Mucosa of descending colon (tissue), 3 donors: ENCODE data around the gene ESPL1. TPM values are rescaled to one million over a fixed set of nuclear protein-coding genes. Genes with fewer than 3 reads are reported as not detected.

Experiments
- ATAC-seq: fragments of 200-7000 bp; cut with Tn5 transposase; one replicate; pipeline ENCODE4 v1.9.1; 2020; ENCODE audit warnings: mild to moderate bottlenecking, moderate library complexity
- DNase-seq, 3 donors: peaks; one replicate each; pipeline ENCODE4 v3.0.0-alpha.2; 2020
- H3K36me3 ChIP-seq: fragments of 200-600 bp; one replicate; pipeline ENCODE4 v1.8.0; 2021; ENCODE audit warnings: low read depth, mild to moderate bottlenecking
- H3K4me1 ChIP-seq: fragments of 200-600 bp; one replicate; pipeline ENCODE4 v1.8.0; 2021; ENCODE audit warnings: low read depth, mild to moderate bottlenecking
- H3K4me3 ChIP-seq: fragments of 200-600 bp; one replicate; pipeline ENCODE4 v1.8.0; 2021; ENCODE audit warnings: mild to moderate bottlenecking
- H3K9me3 ChIP-seq: fragments of 200-600 bp; one replicate; pipeline ENCODE4 v1.8.0; 2021; ENCODE audit warnings: mild to moderate bottlenecking
- intact Hi-C, 2 donors: fragments of 100-400 bp; cut with DNase I in 1 of 2; cut with micrococcal nuclease in 1 of 2; formaldehyde crosslinking; loops; one replicate each; pipeline versions ENCODE4 v1.11.0 to v1.11.1; 2022; cut with DNase I, micrococcal nuclease
- total RNA-seq, 3 donors: library from RNA; stranded (reverse); fragmentation: NEBNext Ultra II Directional in 2 of 3; extraction: Animal tissue kit (Norgen Biotek cat#: 25700) in 2 of 3; gene quantifications; one replicate each; pipeline versions ENCODE4 v1.2.1 to v1.2.4, GENCODE V29; 2021 to 2023
- TF ChIP-seq, protein P1 (sequence below): fragments of 200-600 bp; IDR thresholded peaks from one replicate; pipeline ENCODE4 v1.8.0; 2022; ENCODE audit warnings: antibody characterized with exemption, mild to moderate bottlenecking
- donor health status: DM: no; HTN: no; CAD: no; lungs with moderate emphysema.
- donor health status: DM: no; HTN: no; CAD: no.
- donor health status: DM: no; HTN: yes; CAD: no.

The ESPL1 gene
- total RNA-seq, 3 donors from 2014 or later, result 4.5 to 13.1 (median 5.8) TPM

- TF ChIP-seq, protein P1, sequence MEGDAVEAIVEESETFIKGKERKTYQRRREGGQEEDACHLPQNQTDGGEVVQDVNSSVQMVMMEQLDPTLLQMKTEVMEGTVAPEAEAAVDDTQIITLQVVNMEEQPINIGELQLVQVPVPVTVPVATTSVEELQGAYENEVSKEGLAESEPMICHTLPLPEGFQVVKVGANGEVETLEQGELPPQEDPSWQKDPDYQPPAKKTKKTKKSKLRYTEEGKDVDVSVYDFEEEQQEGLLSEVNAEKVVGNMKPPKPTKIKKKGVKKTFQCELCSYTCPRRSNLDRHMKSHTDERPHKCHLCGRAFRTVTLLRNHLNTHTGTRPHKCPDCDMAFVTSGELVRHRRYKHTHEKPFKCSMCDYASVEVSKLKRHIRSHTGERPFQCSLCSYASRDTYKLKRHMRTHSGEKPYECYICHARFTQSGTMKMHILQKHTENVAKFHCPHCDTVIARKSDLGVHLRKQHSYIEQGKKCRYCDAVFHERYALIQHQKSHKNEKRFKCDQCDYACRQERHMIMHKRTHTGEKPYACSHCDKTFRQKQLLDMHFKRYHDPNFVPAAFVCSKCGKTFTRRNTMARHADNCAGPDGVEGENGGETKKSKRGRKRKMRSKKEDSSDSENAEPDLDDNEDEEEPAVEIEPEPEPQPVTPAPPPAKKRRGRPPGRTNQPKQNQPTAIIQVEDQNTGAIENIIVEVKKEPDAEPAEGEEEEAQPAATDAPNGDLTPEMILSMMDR, result no peak
- intact Hi-C loops, result no loop called here
- ATAC-seq, result no peak
These were observed 65.7 kb downstream of the ESPL1 start for GRCh38 chr12:53333845-53334244.

DNA sequence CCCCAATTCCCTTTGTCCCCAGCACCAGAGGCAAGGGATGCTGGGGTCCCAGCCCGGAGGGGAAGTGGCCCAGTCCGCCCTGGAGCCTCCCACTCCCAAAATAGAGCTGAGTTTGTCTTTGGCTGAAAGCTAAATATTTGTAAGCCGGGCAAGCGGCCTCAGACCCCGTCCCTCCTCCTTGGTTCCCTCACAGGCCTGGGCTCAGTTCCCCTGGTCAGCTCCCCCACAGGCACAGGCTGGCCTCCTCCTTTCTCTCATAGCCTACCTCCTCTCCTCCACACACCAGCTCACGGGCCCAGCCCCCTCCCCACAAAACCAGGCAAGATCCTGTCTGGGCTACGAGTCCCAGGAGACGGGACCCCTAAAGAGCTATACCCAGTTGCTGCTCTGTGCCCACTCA, 66.7 kb downstream of the ESPL1 start:
- Histone ChIP-seq H3K4me3 (no peak overlapping the region), H3K36me3 (no peaks in the 10 kb centered on the region), H3K4me1 (no peaks in the 10 kb centered on the region), H3K9me3 (no peaks in the 10 kb centered on the region)
- intact Hi-C loops, result no loop called here
- no peak for DNase-seq
- no peak for ATAC-seq
- TF ChIP-seq, protein P1, result no peak

More at GRCh38 chr12:53333845-53334244, 65.7 kb downstream of the ESPL1 start:
- Histone ChIP-seq H3K4me1 (no peaks in the 10 kb centered on the region), H3K36me3 (no peaks in the 10 kb centered on the region), H3K4me3 (no peak overlapping the region), H3K9me3 (no peaks in the 10 kb centered on the region)
- DNase-seq, result no peak

- H3K36me3 ChIP-seq, result no peaks in the 10 kb centered on the region
- DNase-seq (no peak), ATAC-seq (peak; percentile 18)
- no peaks in the 10 kb centered on the region for H3K9me3 ChIP-seq
- H3K4me1 ChIP-seq, result no peaks in the 10 kb centered on the region
- H3K4me3 ChIP-seq, result no peak within 1 kb of the TSS
- TF ChIP-seq, protein P1, result no peak
- intact Hi-C loops, result no loop called here
These were observed 68.1 kb downstream of the ESPL1 start, which contains the start of gene SP7 for GRCh38 chr12:53336181-53336681. SP7 (minus strand) TSS chr12:53336354; CDS start chr12:53335646, 708 bp downstream.

DNA sequence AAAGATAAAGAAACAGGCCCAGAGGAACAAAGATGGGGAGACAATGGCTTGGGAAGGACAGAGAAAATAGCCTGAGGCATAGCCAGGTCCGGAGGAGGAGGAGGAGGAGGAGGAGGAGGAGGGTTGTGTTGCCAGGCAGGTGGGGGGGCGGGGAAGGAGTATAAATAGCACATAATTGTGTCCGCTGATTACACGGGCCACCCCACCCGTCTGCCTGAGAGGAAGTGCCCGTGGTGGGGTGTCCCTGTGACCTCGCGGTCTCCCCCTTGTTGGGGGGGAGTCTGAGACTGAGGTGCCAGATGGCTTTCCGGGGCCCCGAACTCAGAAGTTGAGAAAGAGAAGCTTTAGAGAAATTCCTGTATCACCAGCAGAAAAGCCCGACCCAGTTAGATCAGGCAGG, 69.9 kb downstream of the ESPL1 start:
- TF ChIP-seq, protein P1, result no peak
- no peaks in the 10 kb centered on the region for H3K9me3 ChIP-seq
- no peaks in the 10 kb centered on the region for H3K36me3 ChIP-seq
- H3K4me1 ChIP-seq, result no peaks in the 10 kb centered on the region
- no peak for DNase-seq
- no peak overlapping the region for H3K4me3 ChIP-seq
- no peak for ATAC-seq
- intact Hi-C loops, result no loop called here

DNA sequence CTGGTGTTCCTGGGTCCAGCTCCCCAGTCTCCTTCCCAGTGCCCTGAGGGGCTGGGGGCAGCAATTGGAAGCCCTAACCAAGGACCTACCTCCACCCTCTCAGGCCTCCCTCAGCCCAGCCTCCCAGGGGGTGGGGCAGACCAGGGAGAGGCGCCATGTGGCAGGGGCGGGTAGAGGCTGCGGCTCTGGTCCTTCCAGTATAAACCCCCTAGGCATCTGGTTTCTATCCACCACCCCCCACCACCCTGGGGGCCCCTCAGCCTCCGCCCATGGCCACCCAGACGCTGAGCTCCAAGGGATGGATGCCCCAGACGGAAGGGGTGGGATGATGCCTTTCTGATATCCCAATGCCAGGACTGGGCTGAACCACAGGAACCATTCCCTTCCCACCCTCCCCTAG, 70.8 kb downstream of the ESPL1 start:
- TF ChIP-seq, protein P1, result no peak
- intact Hi-C loops, result no loop called here

DNA sequence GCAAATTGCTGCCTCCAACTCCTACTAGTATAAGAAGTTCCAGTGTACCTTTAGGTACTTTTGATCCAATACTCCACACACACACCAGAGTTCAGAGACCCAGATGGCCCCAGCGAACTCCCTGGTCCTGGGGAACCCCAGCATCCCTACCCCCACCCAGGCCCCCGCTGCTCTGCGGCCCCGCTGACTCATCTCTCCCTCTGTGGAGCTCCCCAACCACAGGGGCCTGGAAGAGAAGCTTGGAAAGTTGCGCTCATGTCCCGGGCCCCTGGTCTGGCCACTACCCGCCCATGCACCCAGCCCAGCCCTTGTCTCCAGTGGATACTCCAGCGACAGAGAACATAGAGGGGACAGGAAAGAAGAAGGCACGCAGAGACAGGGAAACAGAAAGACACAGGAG, 72.3 kb downstream of the ESPL1 start:
- H3K4me1 ChIP-seq, result peaks cover 3% of the 10 kb centered on the region

More for the DNA sequence above, 70.8 kb downstream of the ESPL1 start:
- no peaks in the 10 kb centered on the region for H3K4me1 ChIP-seq
- ATAC-seq (no peak), DNase-seq (no peak)
- H3K9me3 ChIP-seq, result no peaks in the 10 kb centered on the region
- H3K4me3 ChIP-seq, result no peak overlapping the region
- no peaks in the 10 kb centered on the region for H3K36me3 ChIP-seq

More for the DNA sequence above, 72.3 kb downstream of the ESPL1 start:
- no peaks in the 10 kb centered on the region for H3K36me3 ChIP-seq
- H3K9me3 ChIP-seq, result no peaks in the 10 kb centered on the region
- TF ChIP-seq, protein P1, result no peak
- no peak overlapping the region for H3K4me3 ChIP-seq
- intact Hi-C loops, result no loop called here
- DNase-seq (no peak), ATAC-seq (no peak)
